NCI-H1105 (cell line): Measurements from ENCODE around the gene PXK.
A peak's percentile ranks its signal among the peaks of the same experiment; 100 is the strongest.

Experiments
- DNase-seq: peaks from one replicate; lab custom pipeline; 2025; lab: John Stamatoyannopoulos, UW

The PXK gene

GRCh38 chr3:58466899-58467563 lies 134.3 kb downstream of the PXK start:
- DNase-seq, result no peak

GRCh38 chr3:58469096-58469495 lies 136.4 kb downstream of the PXK start:
- no peak for DNase-seq

GRCh38 chr3:58470363-58471024 lies 137.8 kb downstream of the PXK start:
- DNase-seq, result no peak

- DNase-seq, result peak; percentile 1
Observed at GRCh38 chr3:58471025-58471887, 138.6 kb downstream of the PXK start.

GRCh38 chr3:58473275-58473674 lies 140.6 kb downstream of the PXK start:
- no peak for DNase-seq

- DNase-seq, result no peak
Observed at GRCh38 chr3:58474348-58474911, 141.7 kb downstream of the PXK start.

- DNase-seq, result no peak
Observed at GRCh38 chr3:58474967-58475578, 142.4 kb downstream of the PXK start.
